ENCODE results near the gene CIC.

CIC gene

DNA sequence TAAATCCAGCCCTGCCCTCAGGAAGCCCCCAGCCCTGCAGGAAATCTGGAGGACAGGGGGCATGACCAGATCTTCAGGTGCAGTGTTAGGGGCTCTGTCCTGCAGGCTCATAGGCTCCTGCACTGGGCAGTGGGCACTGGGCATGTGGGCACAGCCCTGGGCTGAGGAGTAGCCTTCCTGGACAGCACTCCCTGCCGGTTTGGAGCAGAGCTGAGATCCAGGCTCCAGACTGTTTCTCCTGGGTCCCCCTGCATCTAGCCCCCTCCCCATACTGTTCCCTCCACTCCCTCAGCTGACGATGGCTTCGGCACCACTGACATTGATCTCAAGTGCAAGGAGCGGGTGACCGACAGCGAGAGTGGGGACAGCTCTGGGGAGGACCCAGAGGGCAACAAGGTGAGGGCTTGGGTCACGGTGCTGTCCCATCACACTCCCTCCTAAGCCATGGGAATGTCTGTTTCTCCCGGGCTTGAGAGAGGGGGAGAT, 20.5 kb downstream of the CIC start:
- Histone ChIP-seq H3K4me3 (ENCODE audit: insufficient read depth, low read depth, low read length) (no peak overlapping the region), H3K4me1 (ENCODE audit: control insufficient read depth, insufficient read depth, low read length) (peaks cover 24% of the 10 kb centered on the region), H3K27ac (ENCODE audit: insufficient read depth, low read depth, low read length, poor library complexity, severe bottlenecking) (no peak overlapping the region), H3K9me3 (ENCODE audit: control insufficient read depth, low read length) (no peaks in the 10 kb centered on the region), H3K36me3 (ENCODE audit: control insufficient read depth, insufficient read depth, low read length) (peaks cover 68% of the 10 kb centered on the region), H3K27me3 (ENCODE audit: control insufficient read depth, insufficient read depth, low read length, poor library complexity, severe bottlenecking) (no peaks in the 10 kb centered on the region)
- 93 to 95% methylated on average over 8 of the region's 8 CpGs for WGBS, 2 experiments

DNA sequence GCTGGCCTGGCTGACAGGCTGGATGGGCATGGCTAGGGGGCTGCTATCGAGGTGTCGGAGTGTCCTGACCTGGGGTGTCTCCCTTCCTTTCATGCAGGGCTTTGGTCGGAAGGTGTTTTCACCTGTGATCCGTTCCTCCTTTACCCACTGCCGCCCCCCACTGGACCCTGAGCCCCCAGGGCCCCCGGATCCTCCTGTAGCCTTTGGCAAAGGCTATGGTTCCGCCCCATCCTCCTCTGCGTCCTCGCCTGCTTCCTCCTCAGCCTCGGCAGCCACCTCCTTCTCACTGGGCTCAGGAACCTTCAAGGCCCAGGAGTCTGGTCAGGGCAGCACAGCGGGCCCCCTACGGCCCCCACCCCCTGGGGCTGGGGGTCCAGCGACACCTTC, 21.1 kb downstream of the CIC start:
- peak overlapping the region; percentile 8 for H3K27ac ChIP-seq (ENCODE audit: insufficient read depth, low read depth, low read length, poor library complexity, severe bottlenecking)
- H3K4me1 ChIP-seq (ENCODE audit: control insufficient read depth, insufficient read depth, low read length) = peaks cover 19% of the 10 kb centered on the region
- no peaks in the 10 kb centered on the region for H3K27me3 ChIP-seq (ENCODE audit: control insufficient read depth, insufficient read depth, low read length, poor library complexity, severe bottlenecking)
- WGBS, 2 experiments = 93 to 94% methylated on average over 13 of the region's 13 CpGs
- H3K4me3 ChIP-seq (ENCODE audit: insufficient read depth, low read depth, low read length) = no peak overlapping the region
- H3K9me3 ChIP-seq (ENCODE audit: control insufficient read depth, low read length) = no peaks in the 10 kb centered on the region
- peaks cover 70% of the 10 kb centered on the region for H3K36me3 ChIP-seq (ENCODE audit: control insufficient read depth, insufficient read depth, low read length)

- Histone ChIP-seq H3K9me3 (ENCODE audit: control insufficient read depth, low read length) (no peaks in the 10 kb centered on the region), H3K36me3 (ENCODE audit: control insufficient read depth, insufficient read depth, low read length) (peaks cover 70% of the 10 kb centered on the region), H3K4me1 (ENCODE audit: control insufficient read depth, insufficient read depth, low read length) (peaks cover 12% of the 10 kb centered on the region), H3K27me3 (ENCODE audit: control insufficient read depth, insufficient read depth, low read length, poor library complexity, severe bottlenecking) (no peaks in the 10 kb centered on the region), H3K27ac (ENCODE audit: insufficient read depth, low read depth, low read length, poor library complexity, severe bottlenecking) (peak overlapping the region; percentile 8), H3K4me3 (ENCODE audit: insufficient read depth, low read depth, low read length) (no peak overlapping the region)
- WGBS, 2 experiments = 92 to 93% methylated on average over 31 of the region's 31 CpGs
Measured at GRCh38 chr19:42290523-42291434, 21.7 kb downstream of the CIC start.

GRCh38 chr19:42291435-42291810, 22.4 kb downstream of the CIC start:
- H3K27me3 ChIP-seq (ENCODE audit: control insufficient read depth, insufficient read depth, low read length, poor library complexity, severe bottlenecking) = no peaks in the 10 kb centered on the region
- no peak overlapping the region for H3K4me3 ChIP-seq (ENCODE audit: insufficient read depth, low read depth, low read length)
- WGBS, 2 experiments = 77 to 80% methylated on average over 9 of the region's 9 CpGs
- H3K36me3 ChIP-seq (ENCODE audit: control insufficient read depth, insufficient read depth, low read length) = peaks cover 70% of the 10 kb centered on the region
- H3K4me1 ChIP-seq (ENCODE audit: control insufficient read depth, insufficient read depth, low read length) = peaks cover 7% of the 10 kb centered on the region
- no peak overlapping the region for H3K27ac ChIP-seq (ENCODE audit: insufficient read depth, low read depth, low read length, poor library complexity, severe bottlenecking)
- H3K9me3 ChIP-seq (ENCODE audit: control insufficient read depth, low read length) = no peaks in the 10 kb centered on the region

DNA sequence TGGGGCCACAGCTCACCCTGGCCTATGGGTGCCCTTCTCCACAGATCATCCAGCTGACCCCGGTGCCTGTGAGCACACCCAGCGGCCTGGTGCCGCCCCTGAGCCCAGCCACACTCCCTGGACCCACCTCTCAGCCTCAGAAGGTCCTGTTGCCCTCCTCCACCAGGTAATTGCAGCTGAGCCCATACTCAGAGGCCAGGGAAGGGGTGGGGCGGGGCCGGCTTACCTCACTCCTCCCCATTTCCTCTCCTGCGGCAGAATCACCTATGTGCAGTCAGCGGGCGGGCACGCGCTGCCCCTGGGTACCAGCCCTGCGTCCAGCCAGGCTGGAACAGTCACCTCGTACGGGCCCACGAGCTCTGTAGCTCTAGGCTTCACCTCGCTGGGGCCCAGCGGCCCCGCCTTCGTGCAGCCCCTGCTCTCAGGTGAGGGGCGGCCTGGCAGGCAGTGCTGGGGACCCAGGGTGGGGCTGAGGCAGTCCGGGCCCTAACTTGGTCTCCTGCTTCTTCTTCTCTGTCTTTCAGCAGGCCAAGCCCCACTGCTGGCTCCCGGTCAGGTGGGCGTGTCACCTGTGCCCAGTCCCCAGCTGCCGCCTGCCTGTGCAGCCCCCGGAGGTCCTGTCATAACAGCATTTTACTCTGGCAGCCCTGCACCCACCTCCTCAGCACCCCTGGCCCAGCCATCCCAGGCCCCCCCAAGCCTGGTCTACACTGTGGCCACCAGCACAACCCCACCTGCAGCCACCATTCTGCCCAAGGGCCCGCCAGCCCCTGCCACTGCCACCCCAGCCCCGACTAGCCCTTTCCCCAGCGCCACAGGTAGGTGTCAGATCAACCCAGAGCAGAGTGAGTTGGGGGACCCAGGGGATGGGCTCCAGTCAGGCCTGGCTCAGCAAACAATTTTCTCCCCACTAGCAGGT, 23.2 kb downstream of the CIC start:
- H3K27ac ChIP-seq (ENCODE audit: insufficient read depth, low read depth, low read length, poor library complexity, severe bottlenecking) = no peak overlapping the region
- 95% methylated on average over 27 of the region's 27 CpGs for WGBS, 2 experiments
- no peaks in the 10 kb centered on the region for H3K9me3 ChIP-seq (ENCODE audit: control insufficient read depth, low read length)
- H3K36me3 ChIP-seq (ENCODE audit: control insufficient read depth, insufficient read depth, low read length) = peaks cover 63% of the 10 kb centered on the region
- no peak overlapping the region for H3K4me3 ChIP-seq (ENCODE audit: insufficient read depth, low read depth, low read length)
- H3K4me1 ChIP-seq (ENCODE audit: control insufficient read depth, insufficient read depth, low read length) = peaks cover 7% of the 10 kb centered on the region
- no peaks in the 10 kb centered on the region for H3K27me3 ChIP-seq (ENCODE audit: control insufficient read depth, insufficient read depth, low read length, poor library complexity, severe bottlenecking)

DNA sequence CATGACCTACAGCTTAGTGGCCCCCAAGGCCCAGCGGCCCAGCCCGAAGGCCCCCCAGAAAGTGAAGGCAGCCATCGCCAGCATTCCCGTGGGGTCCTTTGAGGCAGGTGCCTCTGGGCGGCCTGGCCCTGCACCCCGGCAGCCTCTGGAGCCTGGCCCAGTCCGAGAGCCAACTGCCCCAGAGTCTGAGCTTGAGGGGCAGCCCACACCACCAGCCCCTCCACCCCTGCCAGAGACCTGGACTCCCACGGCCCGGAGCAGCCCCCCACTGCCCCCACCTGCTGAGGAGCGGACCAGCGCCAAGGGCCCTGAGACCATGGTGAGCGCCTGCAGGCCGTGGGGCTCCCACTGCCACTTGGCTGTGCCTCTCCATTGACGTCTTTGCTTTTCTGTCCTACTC, 23.9 kb downstream of the CIC start:
- H3K4me3 ChIP-seq (ENCODE audit: insufficient read depth, low read depth, low read length) = no peak overlapping the region
- no peaks in the 10 kb centered on the region for H3K9me3 ChIP-seq (ENCODE audit: control insufficient read depth, low read length)
- no peaks in the 10 kb centered on the region for H3K27me3 ChIP-seq (ENCODE audit: control insufficient read depth, insufficient read depth, low read length, poor library complexity, severe bottlenecking)
- H3K4me1 ChIP-seq (ENCODE audit: control insufficient read depth, insufficient read depth, low read length) = peaks cover 7% of the 10 kb centered on the region
- no peak overlapping the region for H3K27ac ChIP-seq (ENCODE audit: insufficient read depth, low read depth, low read length, poor library complexity, severe bottlenecking)
- WGBS, 2 experiments = 92 to 93% methylated on average over 14 of the region's 14 CpGs
- H3K36me3 ChIP-seq (ENCODE audit: control insufficient read depth, insufficient read depth, low read length) = peaks cover 56% of the 10 kb centered on the region

DNA sequence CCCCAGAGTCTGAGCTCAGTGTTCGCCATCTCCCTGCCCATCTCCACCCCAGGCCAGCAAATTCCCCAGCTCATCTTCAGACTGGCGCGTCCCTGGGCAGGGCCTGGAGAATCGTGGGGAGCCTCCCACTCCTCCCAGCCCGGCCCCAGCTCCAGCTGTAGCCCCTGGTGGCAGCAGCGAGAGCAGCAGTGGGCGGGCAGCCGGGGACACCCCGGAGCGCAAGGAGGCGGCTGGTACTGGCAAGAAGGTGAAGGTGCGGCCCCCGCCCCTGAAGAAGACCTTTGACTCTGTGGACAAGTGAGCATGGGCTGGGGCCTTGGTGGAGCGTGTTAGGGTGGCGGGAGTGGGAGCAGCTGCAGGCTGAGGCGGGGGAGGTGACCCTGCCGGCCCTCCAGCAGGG, 24.5 kb downstream of the CIC start:
- Histone ChIP-seq H3K9me3 (ENCODE audit: control insufficient read depth, low read length) (no peaks in the 10 kb centered on the region), H3K27me3 (ENCODE audit: control insufficient read depth, insufficient read depth, low read length, poor library complexity, severe bottlenecking) (no peaks in the 10 kb centered on the region), H3K36me3 (ENCODE audit: control insufficient read depth, insufficient read depth, low read length) (peaks cover 50% of the 10 kb centered on the region), H3K4me1 (ENCODE audit: control insufficient read depth, insufficient read depth, low read length) (peaks cover 7% of the 10 kb centered on the region), H3K4me3 (ENCODE audit: insufficient read depth, low read depth, low read length) (no peak overlapping the region), H3K27ac (ENCODE audit: insufficient read depth, low read depth, low read length, poor library complexity, severe bottlenecking) (no peak overlapping the region)
- WGBS, 2 experiments = 89 to 90% methylated on average over 17 of the region's 17 CpGs

GRCh38 chr19:42293948-42294347, 24.9 kb downstream of the CIC start:
- Histone ChIP-seq H3K27ac (ENCODE audit: insufficient read depth, low read depth, low read length, poor library complexity, severe bottlenecking) (no peak overlapping the region), H3K4me1 (ENCODE audit: control insufficient read depth, insufficient read depth, low read length) (peaks cover 7% of the 10 kb centered on the region), H3K4me3 (ENCODE audit: insufficient read depth, low read depth, low read length) (no peak overlapping the region), H3K9me3 (ENCODE audit: control insufficient read depth, low read length) (no peaks in the 10 kb centered on the region), H3K36me3 (ENCODE audit: control insufficient read depth, insufficient read depth, low read length) (peaks cover 47% of the 10 kb centered on the region), H3K27me3 (ENCODE audit: control insufficient read depth, insufficient read depth, low read length, poor library complexity, severe bottlenecking) (no peaks in the 10 kb centered on the region)
- WGBS, 2 experiments = 96% methylated on average over 15 of the region's 15 CpGs

GRCh38 chr19:42294471-42295137, 25.6 kb downstream of the CIC start:
- WGBS, 2 experiments = 93% methylated on average over 24 of the region's 24 CpGs
- no peak overlapping the region for H3K4me3 ChIP-seq (ENCODE audit: insufficient read depth, low read depth, low read length)

More at GRCh38 chr19:42294471-42295137, 25.6 kb downstream of the CIC start:
- Histone ChIP-seq H3K27ac (ENCODE audit: insufficient read depth, low read depth, low read length, poor library complexity, severe bottlenecking) (no peak overlapping the region), H3K9me3 (ENCODE audit: control insufficient read depth, low read length) (no peaks in the 10 kb centered on the region), H3K36me3 (ENCODE audit: control insufficient read depth, insufficient read depth, low read length) (peaks cover 40% of the 10 kb centered on the region), H3K4me1 (ENCODE audit: control insufficient read depth, insufficient read depth, low read length) (peaks cover 7% of the 10 kb centered on the region), H3K27me3 (ENCODE audit: control insufficient read depth, insufficient read depth, low read length, poor library complexity, severe bottlenecking) (no peaks in the 10 kb centered on the region)
